GM23338 (cell line): ENCODE measurements around the gene PHLDB2.

ENCODE experiments used
- CTCF ChIP-seq, 2 experiments: fragments of 200-600 bp in 1 of 2; sonication (generic) in 1 of 2; conservative IDR thresholded peaks; 2 replicates each; pipeline versions ENCODE4 v1.5.1 to v1.6.1; 2016 to 2017; ENCODE audit warnings: antibody characterized with exemption in 2 of 2, low read depth in 2 of 2, mild to moderate bottlenecking in 2 of 2, moderate library complexity in 1 of 2
- EZH2 ChIP-seq: fragments of 200-600 bp; sonication (generic); IDR thresholded peaks from one replicate; pipeline ENCODE4 v1.8.0; 2017; ENCODE audit warnings: antibody characterized with exemption, mild to moderate bottlenecking, low read depth; ENCODE audit not compliant: unreplicated experiment
- REST ChIP-seq: IDR thresholded peaks from one replicate; pipeline ENCODE4 v1.6.1; 2018; ENCODE audit warnings: antibody characterized with exemption; ENCODE audit not compliant: unreplicated experiment

- no peak for TF ChIP-seq CTCF (conservative IDR thresholded peaks at IDR 0.05; ENCODE audit: low read depth in 2 of 2)
- no peak for TF ChIP-seq REST
- no peak for TF ChIP-seq EZH2
Measured at GRCh38 chr3:111917300-111917699, 58.2 kb downstream of the PHLDB2 start.
